HG02642 (cell line): Measurements from ENCODE around the gene CDRT15.
"Not testable (repeated sequence)": the region's sequence is repeated elsewhere in the genome, so short reads cannot be mapped to it uniquely, and the experiment has no call there.

Experiments used
- ATAC-seq: cut with Tn5 transposase; IDR thresholded peaks from one replicate; pipeline ENCODE4 v1.9.1; 2021; ENCODE audit warnings: mild to moderate bottlenecking; ENCODE audit not compliant: unreplicated experiment, poor library complexity

The CDRT15 gene

DNA sequence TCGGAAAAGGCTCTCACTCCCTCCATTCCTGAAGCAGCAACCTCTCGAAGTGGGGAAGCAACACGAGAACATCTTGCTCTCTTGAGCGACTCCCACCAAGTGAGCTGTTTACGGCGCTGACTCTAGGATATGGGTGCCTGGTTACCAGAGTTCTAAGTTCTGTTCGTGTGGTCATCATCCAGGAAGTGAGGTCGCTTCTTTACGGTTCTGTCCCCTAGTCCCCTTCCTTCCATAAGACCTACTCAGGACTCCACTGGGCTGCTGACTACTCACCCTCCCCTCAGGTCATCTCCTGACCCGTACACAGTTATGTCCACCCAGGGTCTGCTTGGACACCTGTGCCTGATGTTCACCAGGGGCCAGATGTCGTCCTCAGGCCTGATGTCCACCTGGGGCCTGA lies at the start of gene CDRT15:
CDRT15 (minus strand) TSS at position 101 of the 400 bp plus-strand sequence; CDS start at position 72, 29 bp downstream.
- not testable (repeated sequence) for ATAC-seq

DNA sequence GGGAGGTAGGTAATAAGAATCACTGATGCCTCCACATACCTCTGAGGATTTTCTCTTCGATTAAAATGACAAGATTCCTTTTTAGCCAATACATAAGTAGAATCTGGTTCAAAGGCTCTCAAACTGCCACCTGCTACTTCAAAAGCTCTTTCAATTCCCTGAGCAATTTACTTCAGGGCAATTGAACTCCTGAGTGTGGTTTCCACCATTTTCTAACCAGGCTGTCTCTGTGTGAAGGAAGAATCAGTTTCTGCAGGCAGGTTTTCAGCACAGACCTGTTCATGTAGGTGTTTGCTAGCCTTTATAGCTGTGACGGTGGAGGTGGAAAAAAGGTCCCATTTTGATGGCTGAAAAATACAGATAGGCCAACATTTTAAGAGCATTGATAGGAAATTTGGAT lies 46.1 kb upstream of the CDRT15 start:
- ATAC-seq: no peak

- ATAC-seq: no peak
Observed at GRCh38 chr17:14281530-14281929, 44.9 kb upstream of the CDRT15 start.

DNA sequence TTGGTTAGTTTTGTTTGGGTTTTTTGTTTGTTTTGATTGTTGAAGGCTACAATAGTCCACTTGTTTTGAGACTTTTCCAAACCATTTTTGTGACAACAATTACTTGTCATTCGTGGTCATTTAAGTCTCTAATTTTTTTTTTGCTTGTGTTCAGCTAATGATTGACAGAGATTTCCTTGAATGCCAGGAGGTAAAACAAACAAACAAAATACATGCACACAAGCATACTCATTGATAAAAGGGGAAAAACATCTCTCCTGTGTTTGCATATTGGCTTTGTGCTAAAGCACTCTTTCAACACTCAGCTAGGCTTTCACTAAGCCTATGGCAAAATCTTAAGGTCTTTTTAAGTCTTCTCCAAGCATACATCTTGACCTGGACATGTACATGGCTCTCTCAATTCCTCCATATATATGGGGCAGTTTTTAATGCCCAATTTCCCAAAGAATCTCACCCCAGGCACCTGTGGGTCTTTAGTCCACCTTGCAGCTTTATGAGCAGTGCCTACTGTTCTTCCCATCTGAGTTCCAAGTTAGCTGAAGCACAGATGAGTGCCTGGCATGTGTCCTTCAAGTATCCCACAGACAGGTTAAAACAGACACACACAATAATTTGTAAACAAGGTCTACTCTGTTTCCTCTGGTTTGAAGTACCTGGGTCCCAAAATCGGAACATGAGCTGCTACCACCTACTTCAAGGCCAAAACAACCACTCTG lies 40.0 kb upstream of the CDRT15 start:
- no peak for ATAC-seq

GRCh38 chr17:14270508-14270907 lies 33.8 kb upstream of the CDRT15 start:
- no peak for ATAC-seq

DNA sequence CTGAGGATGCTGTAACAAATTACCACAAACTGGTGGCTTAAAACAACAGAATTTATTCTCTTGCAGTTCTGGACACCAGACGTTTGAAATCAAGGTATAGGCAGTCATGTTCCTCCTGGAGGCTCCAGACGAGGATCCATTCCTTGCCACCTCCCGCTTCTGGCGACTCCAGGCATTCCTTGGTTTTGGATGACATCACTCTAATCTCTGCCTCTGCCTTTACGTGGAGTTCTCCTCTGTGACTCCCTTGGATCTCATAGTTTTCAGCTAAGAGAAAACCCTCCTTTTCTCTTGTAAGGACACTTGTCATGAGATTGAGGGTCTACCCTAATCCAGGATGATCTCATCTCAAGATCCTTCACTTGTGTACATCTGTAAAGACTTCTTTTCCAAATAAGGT lies 32.8 kb upstream of the CDRT15 start:
- ATAC-seq: no peak

DNA sequence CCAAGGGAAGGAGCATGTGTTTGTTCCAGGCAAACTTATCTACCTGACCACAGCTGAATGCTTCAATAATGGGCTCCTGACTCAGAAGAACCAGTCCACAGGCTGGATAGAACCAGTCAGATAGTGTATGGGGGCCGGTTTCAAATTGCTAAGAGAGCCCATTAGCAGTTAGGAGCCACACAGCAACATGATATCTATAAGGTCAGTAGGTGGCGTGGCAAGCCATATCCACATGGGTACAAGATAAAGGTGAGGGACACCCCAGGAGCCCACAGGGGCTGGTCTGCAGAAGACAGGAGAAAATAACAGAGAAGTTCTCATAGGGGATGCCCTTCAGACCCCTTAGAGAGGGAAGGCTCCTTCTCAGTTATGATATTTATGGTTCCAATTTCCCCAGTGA lies 31.6 kb upstream of the CDRT15 start:
- no peak for ATAC-seq

GRCh38 chr17:14261406-14261805 lies 24.7 kb upstream of the CDRT15 start:
- no peak for ATAC-seq

GRCh38 chr17:14245629-14246028 lies 9.0 kb upstream of the CDRT15 start:
- ATAC-seq: no peak

DNA sequence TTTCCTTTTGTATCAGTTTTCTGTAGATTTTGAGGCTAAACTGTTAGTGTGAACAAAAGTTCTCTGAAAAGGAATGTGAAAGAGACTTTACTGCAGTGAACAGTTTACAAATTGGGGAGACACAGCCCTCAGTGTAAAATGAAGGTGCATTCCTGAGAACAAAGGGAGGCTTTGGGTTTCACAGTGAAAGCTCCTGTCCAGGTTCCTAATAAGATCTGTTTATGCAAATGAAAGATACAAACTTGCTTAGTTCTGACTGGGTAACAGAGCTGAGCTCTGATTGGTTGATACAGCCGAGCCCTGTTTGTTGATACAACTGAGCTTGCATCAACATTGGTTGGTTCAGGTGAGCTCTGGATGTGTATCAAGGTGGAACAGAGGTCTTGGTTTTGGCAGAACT lies 8.3 kb upstream of the CDRT15 start:
- ATAC-seq: no peak

- ATAC-seq: not testable (repeated sequence)
Observed at GRCh38 chr17:14239271-14239670, 2.6 kb upstream of the CDRT15 start.

- not testable (repeated sequence) for ATAC-seq
Observed at GRCh38 chr17:14236032-14236431, 630 bp downstream of the CDRT15 start.

DNA sequence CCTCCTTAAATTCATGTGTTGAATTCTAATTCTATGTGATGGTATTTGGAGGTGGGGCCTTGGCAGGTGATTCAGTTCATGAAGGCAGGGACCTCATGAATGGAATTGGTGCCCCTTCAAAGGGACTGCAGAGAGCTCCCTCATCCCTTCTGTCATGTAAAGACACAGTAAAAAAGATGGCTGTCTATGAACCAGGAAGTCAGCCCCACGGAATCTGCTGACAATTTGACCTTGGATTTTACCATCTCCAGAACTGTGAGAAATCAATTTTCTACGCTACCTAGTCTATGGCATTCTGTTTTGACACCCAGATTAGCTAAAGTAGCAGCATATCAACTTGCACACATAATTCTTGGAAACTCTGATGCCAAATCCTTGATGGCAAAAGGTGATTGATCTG lies 1.6 kb downstream of the CDRT15 start:
- ATAC-seq: not testable (repeated sequence)

- not testable (repeated sequence) for ATAC-seq
Observed at GRCh38 chr17:14231187-14231586, 5.5 kb downstream of the CDRT15 start.

DNA sequence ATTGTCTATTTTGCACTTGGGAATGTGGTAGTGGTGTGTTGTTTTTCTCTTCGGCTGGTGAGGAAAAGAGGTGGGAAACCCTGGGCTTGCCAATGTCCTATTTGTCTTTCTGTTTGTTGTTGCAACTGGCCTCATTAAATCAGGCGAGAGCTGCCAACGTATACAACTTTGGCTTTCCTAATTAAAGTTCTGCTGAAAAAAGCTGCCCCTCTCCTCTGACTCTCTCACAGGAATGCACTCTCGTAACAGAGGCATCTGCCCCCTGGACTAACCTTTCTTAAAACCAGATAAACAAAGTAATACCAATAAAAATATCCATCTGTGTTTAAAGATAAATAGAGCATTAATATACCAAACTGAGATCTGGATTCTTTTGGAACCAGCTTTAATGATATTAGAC lies 7.8 kb downstream of the CDRT15 start:
- no peak for ATAC-seq

- no peak for ATAC-seq
Observed at GRCh38 chr17:14227052-14227451, 9.6 kb downstream of the CDRT15 start.

GRCh38 chr17:14225254-14225980 lies 11.2 kb downstream of the CDRT15 start:
- no peak for ATAC-seq

DNA sequence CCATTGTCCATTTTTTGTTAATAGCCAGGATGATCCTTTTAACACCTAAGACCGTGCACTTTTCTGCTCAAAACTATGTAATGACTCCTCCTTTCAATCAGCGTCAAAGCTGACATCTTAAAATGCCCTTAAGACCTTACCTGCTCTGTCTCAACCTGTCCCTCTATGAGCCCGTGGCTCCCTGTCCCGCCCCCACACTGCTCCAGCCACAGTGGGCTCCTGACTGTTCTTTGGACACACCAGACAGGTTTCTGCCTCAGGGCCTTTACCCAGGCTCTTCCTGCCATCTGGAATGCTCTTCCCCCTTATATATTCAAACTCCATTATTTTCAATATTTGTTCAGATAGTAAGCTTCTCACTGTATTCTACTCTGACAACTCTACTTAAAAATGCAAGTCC lies 14.1 kb downstream of the CDRT15 start:
- no peak for ATAC-seq

GRCh38 chr17:14214271-14214670 lies 22.4 kb downstream of the CDRT15 start:
- no peak for ATAC-seq

DNA sequence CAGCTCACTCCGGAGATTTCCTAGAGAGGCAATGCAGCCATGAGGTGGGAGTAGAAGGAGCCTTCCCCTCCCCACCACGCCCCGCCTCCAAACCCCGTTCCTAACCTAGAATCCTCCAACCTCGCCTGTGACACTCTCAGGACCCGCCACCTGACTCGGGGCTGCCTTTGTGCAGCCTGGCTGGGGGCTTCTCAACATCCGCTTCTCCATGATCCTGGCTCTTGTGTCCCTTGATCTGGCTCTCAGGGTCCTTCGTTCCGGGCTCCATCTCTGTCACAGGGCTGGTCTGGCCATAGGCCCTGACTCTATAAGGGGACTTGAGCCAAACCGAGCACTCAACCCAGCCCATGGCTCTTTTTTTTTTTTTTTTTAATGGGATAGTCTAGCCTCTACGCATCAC lies 24.3 kb downstream of the CDRT15 start:
- no peak for ATAC-seq

DNA sequence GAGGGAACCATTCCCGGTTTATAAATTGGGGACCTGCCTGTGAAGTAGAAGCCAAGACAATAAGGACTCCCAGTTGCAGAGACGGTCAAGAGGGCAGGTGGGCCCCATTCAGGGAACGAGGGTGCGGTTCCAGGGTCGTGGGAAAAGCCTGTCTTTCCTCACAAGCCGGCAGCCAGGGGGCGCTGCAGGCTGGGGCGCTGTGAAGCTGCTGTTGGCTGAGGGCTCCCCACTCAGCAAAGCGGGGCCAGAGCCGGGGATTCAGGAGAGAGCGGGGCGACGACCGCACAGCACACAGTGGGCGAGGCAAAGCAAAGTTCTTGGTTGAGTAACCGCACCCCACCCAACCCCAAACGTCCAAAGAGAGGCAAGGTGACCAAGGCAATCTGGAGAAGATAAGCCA lies 24.9 kb downstream of the CDRT15 start:
- ATAC-seq: no peak

DNA sequence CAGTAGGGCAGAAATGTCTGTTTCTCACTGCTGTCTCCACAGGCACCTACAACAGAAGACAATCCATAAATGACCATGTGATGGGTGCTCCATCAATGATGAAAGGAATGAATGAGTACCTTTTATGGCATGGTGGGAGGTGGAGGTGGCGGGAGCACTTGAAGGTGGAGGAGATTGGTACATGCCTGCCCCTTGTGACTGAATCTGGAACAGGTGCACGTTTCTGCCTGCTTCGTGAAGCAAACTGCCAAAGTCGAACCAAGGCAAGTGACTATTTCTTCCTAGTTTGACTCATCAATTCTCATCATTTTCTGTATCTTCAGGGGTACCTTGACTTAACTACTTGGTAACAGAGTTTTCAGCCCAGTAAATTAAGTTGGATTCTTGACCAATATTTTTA lies 25.4 kb downstream of the CDRT15 start:
- no peak for ATAC-seq
